SH-SY5Y (cell line): ENCODE measurements around the gene C4B.
"Not testable (repeated sequence)": the region's sequence is repeated elsewhere in the genome, so short reads cannot be mapped to it uniquely, and the experiment has no call there.

Source experiments
- GATA2 ChIP-seq: IDR thresholded peaks from 2 replicates; pipeline ENCODE4 v1.6.1; 2011; ENCODE audit warnings: mild to moderate bottlenecking, low read depth, low read length
- GATA3 ChIP-seq: IDR thresholded peaks from 2 replicates; pipeline ENCODE4 v1.6.1; 2011; ENCODE audit warnings: low read depth, mild to moderate bottlenecking, low read length, moderate library complexity

Gene C4B

GRCh38 chr6:31972709-31973350 is 41.8 kb upstream of the C4B start:
- TF ChIP-seq GATA3 (no peak), GATA2 (no peak)

GRCh38 chr6:31977816-31978431 is 36.7 kb upstream of the C4B start:
- TF ChIP-seq GATA3 (no peak), GATA2 (no peak)

DNA sequence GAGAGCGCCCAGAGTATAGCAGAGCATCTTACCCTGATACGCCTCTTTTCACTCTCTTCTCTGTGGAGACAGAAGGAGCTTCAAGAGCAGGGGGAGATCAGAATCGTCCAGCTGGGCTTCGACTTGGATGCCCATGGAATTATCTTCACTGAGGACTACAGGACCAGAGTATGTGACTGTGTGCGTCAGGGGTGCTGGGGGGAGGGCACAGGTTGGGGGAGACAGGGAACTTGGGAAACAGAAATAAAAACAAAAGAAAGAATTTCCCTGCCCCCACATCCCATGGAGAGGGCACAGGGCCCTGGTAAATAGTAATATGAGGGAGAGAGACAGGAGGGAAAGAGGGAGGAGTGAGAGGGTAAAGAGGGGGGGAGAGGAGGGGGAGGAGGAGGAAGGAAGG is 35.8 kb upstream of the C4B start:
- TF ChIP-seq GATA2: no peak
- no peak for TF ChIP-seq GATA3

GRCh38 chr6:31979238-31979898 is 35.2 kb upstream of the C4B start:
- TF ChIP-seq GATA3: no peak
- TF ChIP-seq GATA2: no peak

- not testable (repeated sequence) for TF ChIP-seq GATA2, GATA3
Measured at GRCh38 chr6:31981744-31982143, 32.9 kb upstream of the C4B start, which contains the start of gene C4A. Gene C4A (plus strand): TSS chr6:31982057. CDS start chr6:31982108, 51 bp downstream.

GRCh38 chr6:32037598-32038524 is 23.3 kb downstream of the C4B start, which contains the start of gene CYP21A2:
Gene CYP21A2 (plus strand): TSS chr6:32038415. CDS start chr6:32038423, 8 bp downstream.
- TF ChIP-seq GATA2, GATA3: not testable (repeated sequence)

DNA sequence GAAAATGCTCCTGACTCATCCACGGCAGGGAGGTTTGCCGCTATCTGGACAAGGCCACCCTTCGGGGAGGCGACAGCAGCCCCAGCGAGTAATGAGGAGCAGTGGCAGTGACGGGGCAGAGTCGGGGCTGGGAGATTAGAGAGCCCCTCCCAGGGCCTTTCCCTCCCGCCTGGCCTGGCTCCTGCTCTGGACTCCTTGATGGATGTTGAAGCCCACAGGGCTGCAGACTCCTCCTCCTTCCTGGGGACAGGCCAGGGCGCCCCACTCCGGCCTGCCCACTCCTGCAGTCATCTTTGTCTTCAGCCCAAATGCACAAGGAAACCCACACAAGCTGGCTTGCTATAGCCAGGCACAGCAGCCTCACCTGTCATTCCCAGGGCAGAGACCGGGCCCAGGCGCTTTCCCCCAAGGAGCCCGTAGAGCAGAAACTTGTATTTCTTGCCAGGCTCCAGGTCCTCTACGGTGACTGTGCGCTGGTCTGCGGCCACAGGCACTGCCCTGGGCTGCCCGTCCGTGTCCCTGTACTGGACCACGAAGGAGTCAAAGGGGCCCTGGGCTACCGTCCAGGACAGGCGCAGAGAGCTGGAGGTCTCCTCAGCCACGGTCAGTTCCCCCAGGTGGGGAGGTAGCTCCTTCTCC is 31.3 kb downstream of the C4B start:
- TF ChIP-seq GATA2 (no peak), GATA3 (no peak)

GRCh38 chr6:32046450-32047083 is 32.0 kb downstream of the C4B start:
- TF ChIP-seq GATA2 (no peak), GATA3 (no peak)

- TF ChIP-seq GATA2 (no peak), GATA3 (no peak)
Measured at GRCh38 chr6:32047084-32047478, 32.5 kb downstream of the C4B start.

DNA sequence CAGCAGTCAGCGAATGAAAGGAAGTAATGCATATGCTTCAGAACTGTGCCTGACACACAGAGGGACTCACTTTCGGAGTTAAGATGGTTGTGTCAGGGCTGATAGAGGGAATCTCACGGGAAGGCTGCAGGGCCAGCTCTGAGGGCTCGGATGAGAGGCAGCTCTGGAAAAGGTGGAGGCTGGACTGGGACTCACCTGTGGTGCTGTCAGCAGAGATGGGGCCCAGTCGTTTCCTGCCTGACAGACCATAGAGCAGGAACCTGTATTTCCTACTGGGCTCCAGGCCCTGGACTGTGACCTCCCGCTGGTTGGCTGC is 32.9 kb downstream of the C4B start:
- TF ChIP-seq GATA3 (no peak), GATA2 (no peak)

DNA sequence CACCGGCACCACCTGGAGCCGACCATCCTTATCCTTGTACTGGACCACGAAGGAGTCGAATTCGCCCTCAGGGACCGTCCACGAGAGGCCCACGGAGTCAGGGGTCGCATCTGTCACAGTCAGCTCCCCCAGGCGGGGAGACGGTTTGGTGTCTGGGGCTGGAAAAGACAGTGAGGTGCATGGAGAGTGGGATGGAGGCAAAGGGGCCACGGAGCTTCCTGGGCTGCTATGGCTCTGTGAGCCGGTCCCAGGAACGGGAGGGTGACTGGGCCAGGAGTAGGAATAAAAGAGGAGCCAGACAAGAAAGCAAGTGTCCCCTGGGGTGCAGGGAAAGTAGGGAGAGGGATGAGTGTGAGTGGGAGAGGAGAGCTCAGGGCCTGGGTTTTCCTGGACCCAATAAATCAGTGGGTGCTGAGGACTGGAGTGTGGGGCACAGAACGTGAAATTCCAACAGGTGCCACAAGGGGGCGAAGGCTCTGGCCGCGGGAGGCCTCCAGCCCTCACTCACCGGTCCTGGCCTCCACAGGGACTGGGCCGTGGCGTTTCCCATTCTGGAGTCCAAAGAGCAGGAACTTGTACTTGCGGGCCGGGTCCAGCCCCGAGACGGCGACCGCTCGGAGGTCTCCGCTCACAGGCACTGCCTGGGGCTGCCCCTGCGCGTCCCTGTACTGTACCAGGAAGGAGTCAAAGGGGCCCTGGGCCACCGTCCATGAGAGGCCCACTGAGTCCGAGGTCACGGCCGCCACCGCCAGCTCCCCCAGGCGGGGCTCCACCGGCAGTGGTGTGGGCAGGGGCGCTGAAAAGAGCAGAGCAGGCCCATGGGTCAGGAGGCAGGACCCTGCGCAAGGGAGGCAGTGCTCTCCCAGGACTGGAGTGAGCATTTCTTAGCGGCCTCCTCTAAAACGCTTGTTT is 33.5 kb downstream of the C4B start:
- TF ChIP-seq GATA3 (no peak), GATA2 (no peak)

DNA sequence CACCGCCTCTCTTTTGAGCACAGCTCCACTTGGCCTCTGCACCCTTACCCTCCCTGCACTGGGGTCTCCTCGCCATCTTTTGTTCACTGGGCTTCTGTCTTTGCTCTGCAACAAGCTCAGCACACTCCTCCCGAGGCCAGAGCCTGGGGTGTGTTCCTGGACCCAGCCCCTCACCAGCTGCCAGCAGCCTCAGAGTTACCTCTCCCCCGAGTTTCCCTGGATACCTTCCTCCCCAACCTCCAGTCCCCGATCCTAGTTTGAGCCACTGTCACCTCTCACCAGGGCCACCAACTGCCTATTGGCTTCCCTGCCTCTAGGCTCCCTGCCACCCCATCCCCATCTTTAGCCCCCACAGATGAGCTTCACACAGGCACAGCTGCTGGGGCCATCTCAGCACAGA is 36.0 kb downstream of the C4B start:
- TF ChIP-seq GATA2: no peak
- TF ChIP-seq GATA3: no peak
